ENCODE measurements around the gene VAV2. TPM values are rescaled to one million over a fixed set of nuclear protein-coding genes. Genes with fewer than 3 reads are reported as not detected.

Gene VAV2
- total and polyA plus RNA-seq, 9 of the 15 experiments (the other 6 are each of a cell fraction or from before 2014, with no cell fraction given) = 0.01 to 2.7 (median 1.0) TPM; not detected in 1

GRCh38 chr9:133741716-133742115 is 250.4 kb downstream of the VAV2 start:
- Histone ChIP-seq H3K79me2 (ENCODE audit: control insufficient read depth, insufficient read depth, low read length) (no peaks in the 10 kb centered on the region), H3K9ac (ENCODE audit: insufficient read depth in 1 of 2, low read depth in 2 of 2, low read length in 2 of 2) (no peak overlapping the region), H3K4me1 (replicated peaks in 1 of 2; ENCODE audit: control insufficient read depth in 2 of 2, insufficient read depth in 2 of 2, low read length in 2 of 2) (peaks cover 0 to 15% of the 10 kb centered on the region in 2 experiments; a peak in 2 of 5 replicates), H3K9me3 (replicated peaks; ENCODE audit: control insufficient read depth, insufficient read depth, low read depth, low read length) (no peaks in the 10 kb centered on the region), H3K4me2 (ENCODE audit: insufficient read depth, low read length) (no peak overlapping the region), H2AFZ (ENCODE audit: low read depth, low read length) (no peak overlapping the region), H3K27ac (ENCODE audit: extremely low read depth, low read depth, low read length) (no peak overlapping the region), H3K4me3 (no peak overlapping the region), H3K36me3 (ENCODE audit: control insufficient read depth, insufficient read depth, low read length) (no peaks in the 10 kb centered on the region), H4K20me1 (replicated peaks; ENCODE audit: control insufficient read depth, insufficient read depth, low read length) (peaks cover 9% of the 10 kb centered on the region; the same call in 1 of the 2 replicates), H3K9me1 (ENCODE audit: control insufficient read depth, insufficient read depth, low read length) (no peaks in the 10 kb centered on the region), H3K27me3 (ENCODE audit: control insufficient read depth in 2 of 2, insufficient read depth in 2 of 2, low read length in 2 of 2) (peaks cover 0 to 29% of the 10 kb centered on the region in 2 experiments; a peak in 2 of 5 replicates)
- POLR2A ChIA-PET = interaction anchor here (0.7 kb wide), 1 partner anchor 29 kb away, joined by 3 read pairs; no protein-coding TSS in a partner anchor
- BruUV-seq (replicated peaks) = no TSS peak
- WGBS (ENCODE audit: insufficient coverage, low coverage, missing lambda C conversion rate) = 13% methylated on average over 14 of the region's 14 CpGs
- in situ Hi-C loops (cut with MboI) (no loop called here), intact Hi-C loops (cut with micrococcal nuclease) (no loop called here)
- no peak for ATAC-seq
- no peak for DNase-seq (ENCODE audit: extremely low read depth in 1 of 4, low spot score in 3 of 4)
- FAIRE-seq = no peak
- CTCF ChIA-PET (ENCODE audit: low intra/inter-chr PET ratio) = no interaction called here
- TF ChIP-seq SREBF2 (CRISPR knock-in tag; IDR thresholded peaks at IDR 0.05) = no peak
- TF ChIP-seq MXD1 (CRISPR knock-in tag; IDR thresholded peaks at IDR 0.05; ENCODE audit: borderline replicate concordance, poor library complexity, severe bottlenecking) = no peak
- TF ChIP-seq HEY1 (CRISPR knock-in tag; IDR thresholded peaks at IDR 0.05; ENCODE audit: borderline replicate concordance) = no peak
- no peak for TF ChIP-seq CGGBP1 (CRISPR knock-in tag; IDR thresholded peaks at IDR 0.05)
- no peak for TF ChIP-seq ELK3 (CRISPR knock-in tag; IDR thresholded peaks at IDR 0.05)
- TF ChIP-seq ZNF184 (CRISPR knock-in tag; IDR thresholded peaks at IDR 0.05) = no peak
- no peak for TF ChIP-seq NR0B1 (IDR thresholded peaks at IDR 0.05; ENCODE audit: partially characterized antibody)
- no peak for TF ChIP-seq GTF2E2 (tag; IDR thresholded peaks at IDR 0.05)
- no peak for TF ChIP-seq FUS (optimal IDR thresholded peaks at IDR 0.05; ENCODE audit: low read depth, low read length)
- no peak for TF ChIP-seq ZFPM2 (CRISPR knock-in tag; IDR thresholded peaks at IDR 0.05)
- TF ChIP-seq CREBBP (IDR thresholded peaks at IDR 0.05; ENCODE audit: low read depth, low read length) = no peak
- TF ChIP-seq MLX (CRISPR knock-in tag; conservative IDR thresholded peaks at IDR 0.05) = no peak
- TF ChIP-seq SRSF3 (IDR thresholded peaks at IDR 0.05; ENCODE audit: insufficient read depth, low read length) = no peak
- no peak for TF ChIP-seq PHB (CRISPR knock-in tag; IDR thresholded peaks at IDR 0.05)
- TF ChIP-seq CBX2 (IDR thresholded peaks at IDR 0.05; ENCODE audit: insufficient read depth, low read length, poor library complexity, severe bottlenecking) = no peak
- TF ChIP-seq SP1 (CRISPR knock-in tag; IDR thresholded peaks at IDR 0.05) = no peak
- no peak for TF ChIP-seq SIN3B (IDR thresholded peaks at IDR 0.05; ENCODE audit: low read depth)

All from K562 (cell line).